Medulla oblongata (tissue), 1 donor: ENCODE measurements around the gene CCDC27.

Experiments
- DNase-seq: peaks from one replicate; pipeline ENCODE4 v3.0.0-alpha.2; 2015; ENCODE audit errors: extremely low spot score

The CCDC27 gene

DNA sequence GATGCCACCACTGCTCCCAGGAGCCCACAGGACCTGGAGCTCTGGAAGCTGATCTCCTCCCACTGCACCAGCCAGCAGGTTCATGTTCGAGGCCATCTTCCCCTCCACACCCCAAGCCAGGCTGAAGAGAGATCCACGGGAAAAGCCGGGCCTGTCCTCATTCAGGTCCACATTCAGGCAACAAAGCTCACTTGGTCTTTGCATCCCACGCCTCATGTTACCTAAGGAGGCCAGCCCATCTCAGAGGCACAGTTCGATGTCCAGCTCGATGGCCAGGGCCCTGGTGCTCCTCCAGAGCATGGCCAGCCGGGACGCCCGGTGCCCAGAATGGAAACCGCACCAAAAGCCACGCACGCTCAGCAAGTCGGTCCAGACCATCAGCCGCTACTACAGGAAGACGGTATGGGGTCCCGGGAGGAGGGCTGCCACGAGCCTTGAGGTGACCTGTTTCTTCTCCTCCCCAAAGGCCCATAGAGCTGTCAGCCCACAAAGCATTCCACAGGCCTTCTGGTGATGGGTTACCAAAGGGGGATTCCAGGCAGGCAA is at the start of gene CCDC27:
Gene CCDC27, plus strand, starts transcription at position 51 of the 546 bp plus-strand sequence. Its CDS starts 32 bp downstream, at position 83.
- DNase-seq, result no peak

DNA sequence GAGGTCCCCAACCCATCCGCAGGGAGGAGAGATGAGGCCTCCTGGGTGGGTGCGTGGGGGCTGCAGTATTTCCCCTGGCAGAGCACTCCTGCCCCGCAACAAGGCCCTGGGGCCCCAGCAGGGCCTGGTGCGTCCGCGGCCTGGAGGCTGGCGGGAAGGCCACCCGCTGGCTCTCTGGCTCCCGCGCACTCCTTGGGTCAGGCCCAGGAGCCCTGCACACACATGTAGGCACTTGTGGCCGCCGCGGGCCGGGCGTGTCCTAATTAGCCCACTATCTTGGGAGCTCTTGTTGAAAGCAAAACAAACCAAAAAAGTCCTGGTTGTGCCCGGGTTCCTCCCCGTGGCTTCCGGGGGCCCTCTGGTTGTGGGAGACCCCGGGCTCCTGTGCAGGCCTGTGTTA is 49.7 kb upstream of the CCDC27 start:
- DNase-seq, result no peak

- DNase-seq, result no peak
These were observed 49.1 kb upstream of the CCDC27 start for GRCh38 chr1:3702990-3703728.

GRCh38 chr1:3703786-3704371 is 48.4 kb upstream of the CCDC27 start:
- no peak for DNase-seq

- no peak for DNase-seq
These were observed 46.8 kb upstream of the CCDC27 start for GRCh38 chr1:3705341-3705950.

DNA sequence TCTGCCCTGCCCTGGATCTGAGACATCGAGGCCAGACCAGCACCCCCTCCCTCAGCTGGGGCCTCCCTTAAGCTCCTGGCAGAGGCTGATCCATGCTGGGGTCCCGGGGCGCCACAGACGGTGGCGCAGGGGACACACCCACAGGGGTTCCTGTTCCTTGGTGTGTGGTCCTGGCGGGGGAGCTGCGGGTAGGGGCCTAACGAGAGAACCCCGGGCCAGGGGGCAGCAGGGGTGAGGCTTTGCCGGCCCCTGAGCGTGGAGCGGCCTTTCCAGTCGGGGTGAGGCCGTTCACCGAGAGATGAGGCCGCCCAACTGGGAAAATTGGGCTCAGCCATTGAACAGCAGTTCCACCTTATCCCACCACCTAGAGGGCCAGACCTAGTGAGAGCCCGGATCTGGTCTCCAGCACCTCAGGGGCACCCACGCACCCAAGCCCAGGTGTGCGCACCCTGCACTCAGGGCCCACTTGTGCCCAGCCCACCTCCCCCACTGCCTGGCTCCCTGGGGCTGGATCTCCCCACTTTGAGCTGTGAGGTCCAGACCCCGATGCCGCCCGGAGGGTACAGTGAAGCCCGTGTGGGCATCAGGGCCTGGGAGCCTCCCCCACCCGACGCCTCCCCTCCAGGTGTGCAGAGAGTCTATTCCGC is 45.5 kb upstream of the CCDC27 start:
- DNase-seq, result no peak

- DNase-seq, result no peak
These were observed 44.8 kb upstream of the CCDC27 start for GRCh38 chr1:3707298-3707938.

- DNase-seq, result no peak
These were observed 44.3 kb upstream of the CCDC27 start for GRCh38 chr1:3707939-3708328.

GRCh38 chr1:3708791-3709190 is 43.5 kb upstream of the CCDC27 start:
- DNase-seq, result no peak

DNA sequence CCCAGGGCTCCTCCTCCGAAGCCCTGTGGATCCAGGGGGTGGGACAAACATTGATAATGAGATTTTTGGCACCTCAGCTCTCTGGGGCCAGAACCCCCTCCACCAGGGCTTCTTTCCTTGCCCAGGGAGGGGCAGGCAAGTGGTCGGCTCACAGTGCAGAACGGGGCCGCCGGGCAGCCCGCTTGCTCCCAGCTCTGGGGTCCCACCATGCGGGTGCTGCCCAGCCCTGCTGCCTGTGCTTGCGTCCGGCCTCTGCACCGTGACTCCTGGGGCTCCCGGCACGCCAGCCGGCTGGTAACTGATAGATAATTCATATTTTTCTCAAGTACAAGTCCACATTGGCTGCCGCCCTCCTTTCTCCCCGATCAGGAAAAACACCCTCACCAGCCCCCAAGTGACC is 42.0 kb upstream of the CCDC27 start:
- no peak for DNase-seq

GRCh38 chr1:3711381-3711779 is 40.9 kb upstream of the CCDC27 start:
- no peak for DNase-seq

- DNase-seq, result no peak
These were observed 40.3 kb upstream of the CCDC27 start for GRCh38 chr1:3711780-3712451.

DNA sequence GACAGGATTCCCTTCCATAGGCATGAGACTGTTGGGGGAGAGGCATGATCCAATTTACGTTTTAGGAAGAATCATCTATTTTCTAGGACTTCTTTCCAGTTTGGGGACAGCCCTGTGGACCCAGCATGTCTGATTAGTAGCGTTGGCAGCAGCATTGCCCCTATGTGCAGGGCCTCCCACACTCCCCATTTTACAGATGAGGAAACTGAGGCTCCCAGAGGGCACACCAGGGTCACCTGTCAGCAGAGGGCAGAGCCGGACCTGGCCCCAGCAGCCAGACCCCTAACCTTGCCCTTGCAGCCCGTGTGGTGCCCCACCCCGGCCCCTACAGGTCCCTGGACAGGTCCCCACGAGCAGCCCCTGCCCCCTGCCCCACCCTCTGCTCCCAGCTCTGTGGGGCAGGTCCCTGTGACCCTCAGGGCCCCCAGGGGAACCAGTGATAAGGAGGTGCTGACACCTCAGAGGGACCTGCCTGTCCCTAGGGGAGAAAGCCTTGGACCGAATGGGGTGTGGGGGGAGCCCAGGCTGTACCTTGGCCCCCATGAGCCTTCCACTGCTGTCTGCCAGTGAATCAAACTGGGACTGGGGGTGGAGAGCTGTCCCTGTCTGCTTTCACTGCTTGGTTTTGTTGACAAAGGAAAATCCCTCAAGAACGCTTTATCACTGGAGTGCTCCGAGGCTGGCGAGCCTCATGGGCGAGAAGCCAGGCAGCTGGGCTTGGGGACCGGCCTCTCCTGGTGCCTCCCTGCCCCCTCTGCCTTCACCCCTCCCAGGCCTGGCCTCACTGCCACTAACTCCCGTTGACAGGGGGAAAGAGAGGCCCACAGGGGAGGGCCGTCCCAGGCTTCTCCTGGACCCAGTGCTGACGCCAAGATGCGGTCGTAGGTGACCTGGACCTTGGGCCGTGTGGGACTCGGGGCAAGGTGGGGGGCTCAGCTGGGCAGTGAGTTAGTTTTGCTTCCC is 39.4 kb upstream of the CCDC27 start:
- peak; percentile 85 for DNase-seq

DNA sequence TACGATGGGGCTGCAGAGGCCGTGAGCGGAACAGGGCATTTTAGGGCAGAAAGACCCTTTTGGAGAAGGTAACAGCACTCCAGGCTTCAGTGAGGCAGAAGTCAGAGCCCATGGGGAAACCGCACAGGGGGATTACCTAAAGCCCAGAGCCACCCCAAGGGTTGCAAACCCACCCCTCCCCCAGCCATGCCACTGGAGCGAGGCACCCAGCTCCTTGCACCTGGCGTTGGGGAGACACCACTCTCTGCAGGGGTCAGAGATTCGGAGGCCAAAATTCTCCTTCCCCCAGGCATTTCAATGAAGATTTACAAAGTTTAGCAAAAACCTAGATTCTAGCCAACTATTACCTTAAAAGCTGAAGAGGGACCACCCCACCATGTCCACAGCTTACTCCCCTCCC is 38.4 kb upstream of the CCDC27 start:
- no peak for DNase-seq

GRCh38 chr1:3714284-3714741 is 37.9 kb upstream of the CCDC27 start:
- peak; percentile 86 for DNase-seq

DNA sequence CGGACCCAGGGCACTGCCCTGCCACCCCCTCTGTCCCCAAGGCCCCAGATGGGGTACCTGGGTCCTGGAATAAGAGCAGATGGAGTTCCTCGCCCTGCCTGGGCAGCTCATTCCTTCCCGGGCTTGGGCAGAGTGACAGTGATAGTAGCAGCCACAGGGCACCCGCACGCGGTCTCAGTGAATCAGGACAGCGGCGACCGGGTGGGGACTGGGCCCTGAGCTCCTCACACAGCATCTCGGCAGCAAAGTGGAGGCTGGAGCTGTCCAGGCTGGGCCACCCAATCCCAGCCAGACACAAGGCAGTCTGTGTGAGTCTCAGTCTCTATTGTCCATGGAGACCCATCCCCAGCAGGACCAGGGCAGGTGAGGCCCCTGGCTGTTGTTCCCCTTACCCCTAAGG is 37.4 kb upstream of the CCDC27 start:
- no peak for DNase-seq

DNA sequence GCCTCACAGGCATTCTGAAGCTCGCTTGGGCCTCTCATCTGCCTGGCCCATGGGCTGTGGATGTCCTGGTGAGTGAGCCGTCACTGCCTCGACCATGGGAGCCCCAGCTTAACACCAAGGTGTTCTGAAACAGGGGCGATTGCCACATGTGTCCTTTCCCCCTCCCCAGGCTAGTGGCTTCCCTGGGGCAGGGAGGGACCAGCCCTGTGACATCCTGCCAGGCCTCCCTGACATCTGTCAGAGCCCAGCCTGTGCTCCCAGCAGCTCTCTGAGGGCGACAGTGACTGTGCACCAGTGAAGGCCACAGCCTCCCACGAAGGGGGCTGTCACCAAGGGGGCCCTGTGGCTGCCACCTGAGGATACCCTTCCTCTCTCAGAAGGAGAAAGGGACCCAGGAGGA is 35.9 kb upstream of the CCDC27 start:
- no peak for DNase-seq

GRCh38 chr1:3717041-3717714 is 35.1 kb upstream of the CCDC27 start:
- no peak for DNase-seq
